COLO829 (cell line): ENCODE results near the gene NXF1.
"Not testable (repeated sequence)": the region's sequence is repeated elsewhere in the genome, so short reads cannot be mapped to it uniquely, and the experiment has no call there.

Experiments
- DNase-seq: peaks from one replicate; pipeline ENCODE4 v3.0.0; 2012; ENCODE audit warnings: low spot score

Gene NXF1

DNA sequence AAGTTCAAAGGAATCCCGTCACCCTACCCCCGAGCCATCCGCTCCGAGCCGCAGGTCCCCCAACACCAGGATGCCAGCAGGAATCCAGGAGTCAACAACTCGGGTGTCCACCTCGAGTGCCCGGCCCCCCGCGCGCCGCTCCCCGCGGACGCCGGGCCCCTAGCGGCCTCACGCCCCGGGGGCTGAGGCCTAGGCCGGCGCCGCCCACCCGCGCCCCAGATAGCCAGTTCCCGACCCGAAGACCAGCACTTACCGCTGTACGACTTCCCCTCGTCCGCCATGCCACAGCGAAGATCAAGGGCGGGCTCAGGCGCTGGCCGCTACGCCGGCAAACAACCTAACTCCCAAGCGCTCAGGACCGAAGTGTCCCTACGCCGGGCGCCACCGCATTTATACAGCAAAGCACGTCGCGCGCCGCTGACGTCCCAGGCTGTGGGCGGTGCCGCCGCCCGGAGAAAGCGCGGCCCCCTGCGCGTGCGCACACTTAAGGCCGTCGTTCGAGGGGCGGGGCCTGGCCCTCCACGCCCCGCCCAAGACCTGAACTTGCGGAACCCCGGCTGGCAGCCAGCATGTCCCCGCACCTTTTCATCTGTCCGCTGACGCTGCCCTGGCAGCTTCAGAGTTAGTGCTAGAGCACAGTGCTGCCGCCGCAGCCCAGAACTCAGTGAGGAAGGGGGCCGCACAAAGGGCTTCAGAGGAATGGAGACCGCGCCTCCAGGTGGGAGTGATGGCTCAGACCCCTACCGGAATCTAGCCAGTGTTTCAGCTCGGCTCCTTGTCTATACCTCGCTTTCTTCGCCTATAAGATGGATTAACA, at the start of gene NXF1:
TSS of gene NXF1 (minus strand) at position 365 of the 817 bp plus-strand sequence. CDS start at position 281, 84 bp downstream.
- DNase-seq, result peak; percentile 97

DNA sequence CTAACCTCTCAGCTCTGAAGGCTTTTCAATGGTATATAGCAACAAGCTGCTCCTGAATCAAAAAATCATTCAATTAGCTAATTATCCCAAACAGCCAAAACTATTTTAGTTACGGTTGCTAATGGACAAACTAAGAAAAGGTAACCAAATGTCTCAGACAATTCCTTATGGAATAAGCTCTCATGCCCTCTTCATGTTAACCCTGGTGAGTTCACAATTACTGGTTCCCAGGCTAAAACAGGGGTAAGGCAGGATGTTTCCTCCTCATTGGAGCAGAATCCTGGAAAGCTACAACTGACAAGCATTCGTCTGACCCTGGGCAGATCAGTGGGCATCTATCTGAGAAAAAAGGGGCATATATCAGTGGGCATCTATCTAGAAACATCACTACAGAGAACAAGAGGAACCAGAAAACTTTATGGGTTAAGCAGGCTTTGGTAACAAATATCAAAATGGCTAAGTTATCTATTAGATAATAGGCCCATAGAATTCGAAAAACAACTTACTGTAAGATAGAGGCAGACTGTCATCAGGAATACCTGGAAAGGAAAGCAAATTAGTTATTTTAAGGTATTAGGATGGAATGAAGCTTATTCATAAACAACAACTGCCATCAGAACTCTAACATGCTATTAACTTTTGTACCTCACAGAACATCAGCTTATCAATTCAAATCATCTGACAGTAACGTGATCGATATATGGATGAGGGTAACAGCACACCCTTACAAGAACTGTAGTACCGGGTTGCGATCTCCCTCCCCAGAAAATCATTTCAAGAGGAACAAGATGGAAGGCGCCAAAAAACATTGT, 49.0 kb upstream of the NXF1 start:
- DNase-seq, result no peak

DNA sequence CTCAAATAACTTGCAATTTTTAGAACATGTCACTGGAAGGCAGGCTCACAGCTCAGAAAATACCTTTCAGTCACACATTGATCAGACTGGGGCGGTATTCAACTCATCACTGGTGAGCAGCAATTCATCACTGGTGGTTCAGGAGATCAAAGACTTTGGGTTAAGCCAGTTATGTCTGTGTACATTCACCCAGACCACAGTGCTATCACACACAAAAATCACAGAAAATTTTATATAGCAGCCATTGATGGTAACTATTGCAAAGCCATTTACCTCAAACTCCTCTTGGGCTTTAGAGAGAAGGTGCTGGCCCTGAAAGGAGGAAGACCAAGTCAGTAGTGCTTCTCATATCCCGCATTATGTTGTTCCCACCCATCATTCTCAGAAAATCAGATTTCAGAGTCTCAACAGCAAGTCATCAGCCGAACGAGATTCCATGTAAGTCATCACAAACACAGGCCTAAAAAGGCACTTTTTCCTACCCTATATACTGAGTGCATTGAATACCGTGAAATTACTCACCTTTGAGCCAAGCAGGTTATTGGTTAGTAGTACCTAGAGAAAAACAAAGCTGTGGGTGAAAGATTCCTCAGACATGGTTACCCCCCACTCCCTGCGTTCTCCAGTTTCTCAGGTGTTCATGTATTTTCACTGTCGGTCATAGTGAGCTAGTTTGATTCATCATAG, 48.2 kb upstream of the NXF1 start:
- no peak for DNase-seq

DNA sequence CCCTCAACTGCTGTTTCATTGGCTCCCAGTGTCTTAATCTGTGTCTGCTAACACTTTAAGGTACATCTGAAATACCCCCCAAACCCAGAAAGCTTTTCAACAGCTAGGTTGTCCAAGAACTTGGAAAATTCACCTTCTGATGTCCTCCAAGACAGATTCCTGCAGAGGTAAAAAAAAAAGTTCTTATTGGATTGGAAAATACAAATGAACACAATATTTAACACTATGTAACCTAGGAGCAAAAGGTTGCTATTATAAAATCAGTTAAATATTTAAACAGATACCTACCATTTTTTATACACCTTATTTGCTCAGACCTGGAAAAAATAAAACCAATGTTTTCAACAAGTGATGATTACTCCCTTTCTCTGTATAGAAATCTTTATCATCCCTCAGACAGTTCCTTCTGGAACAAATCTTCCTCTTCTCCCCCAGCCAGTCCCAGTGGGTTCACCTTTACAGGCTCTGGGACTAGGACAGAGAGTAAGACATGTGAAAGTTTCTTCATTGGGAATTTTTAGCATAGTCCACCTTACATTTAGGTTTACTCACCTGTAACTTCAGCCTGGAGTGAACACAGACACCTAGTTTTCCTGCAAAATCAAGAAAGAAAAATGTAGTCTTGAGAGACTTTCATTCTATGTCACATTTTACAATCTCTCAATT, 47.4 kb upstream of the NXF1 start:
- no peak for DNase-seq

DNA sequence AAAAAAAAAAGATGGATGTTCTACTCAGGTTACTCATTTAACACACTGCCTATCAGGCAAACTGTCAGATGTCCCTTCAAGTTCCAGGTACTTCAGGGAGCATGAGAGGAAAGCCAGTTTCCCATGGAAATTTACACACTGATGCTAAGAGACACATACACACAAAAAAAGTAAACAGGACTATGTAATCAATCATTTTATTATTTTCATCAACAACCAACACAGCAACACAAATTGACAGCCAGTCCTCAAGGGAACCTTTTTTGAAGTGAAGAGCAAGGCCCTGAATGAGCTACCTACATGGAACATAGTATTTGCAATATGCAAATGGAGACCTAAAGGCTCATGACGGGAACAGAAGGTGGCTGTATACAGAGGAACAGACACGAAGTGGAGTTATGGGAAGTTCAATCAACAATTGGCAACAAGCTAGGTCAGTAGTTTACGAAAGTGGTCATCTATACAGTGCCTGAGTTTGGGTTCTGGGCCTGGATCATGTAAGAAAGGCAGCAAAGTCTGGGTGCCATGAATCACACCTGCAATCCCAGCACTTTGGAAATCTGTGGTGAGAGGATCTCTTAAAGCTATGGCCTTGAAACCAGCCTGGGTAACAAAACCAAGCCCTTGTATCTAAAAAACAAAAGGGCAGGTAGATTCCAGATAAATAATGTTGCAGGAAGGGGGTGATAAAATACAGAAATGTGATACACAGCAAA, 46.7 kb upstream of the NXF1 start:
- no peak for DNase-seq

DNA sequence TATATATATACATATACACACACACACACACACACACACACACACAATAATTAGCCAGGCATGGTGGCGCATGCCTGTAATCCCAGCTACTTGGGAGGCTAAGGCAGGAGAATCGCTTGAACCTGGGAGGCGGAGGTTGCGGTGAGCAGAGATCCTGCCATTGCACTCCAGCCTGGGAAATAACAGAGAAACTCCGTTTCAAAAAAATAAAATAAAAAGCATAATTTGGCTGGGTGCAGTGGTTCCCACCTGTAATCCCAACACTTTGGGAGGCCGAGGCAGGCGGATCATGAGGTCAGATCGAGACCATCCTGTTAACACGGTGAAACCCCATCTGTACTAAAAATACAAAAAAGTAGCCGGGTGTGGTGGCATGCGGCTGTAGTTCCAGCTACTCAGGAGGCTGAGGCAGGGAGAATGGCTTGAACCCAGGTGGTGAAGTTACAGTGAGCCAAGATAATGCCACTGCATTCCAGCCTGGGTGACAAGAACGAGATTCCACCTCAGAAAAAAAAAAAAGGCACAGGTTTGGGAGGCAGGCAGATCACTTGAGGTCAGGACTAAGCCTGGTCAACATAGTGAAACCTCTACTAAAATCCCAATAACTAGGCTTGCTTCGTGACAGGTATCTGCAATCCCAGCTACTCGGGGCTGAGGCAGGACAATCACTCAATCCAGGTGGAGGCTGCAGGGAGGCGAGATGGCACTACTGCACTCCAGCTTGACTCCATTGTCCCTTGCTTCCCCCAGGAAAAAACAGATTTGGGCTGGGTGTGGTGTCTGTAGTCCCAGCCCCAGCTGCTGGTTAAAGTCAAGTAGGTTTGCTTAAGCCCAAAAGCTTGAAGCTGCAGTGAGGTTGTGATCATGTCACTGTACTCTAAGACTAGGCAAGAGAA, 45.9 kb upstream of the NXF1 start:
- no peak for DNase-seq

DNA sequence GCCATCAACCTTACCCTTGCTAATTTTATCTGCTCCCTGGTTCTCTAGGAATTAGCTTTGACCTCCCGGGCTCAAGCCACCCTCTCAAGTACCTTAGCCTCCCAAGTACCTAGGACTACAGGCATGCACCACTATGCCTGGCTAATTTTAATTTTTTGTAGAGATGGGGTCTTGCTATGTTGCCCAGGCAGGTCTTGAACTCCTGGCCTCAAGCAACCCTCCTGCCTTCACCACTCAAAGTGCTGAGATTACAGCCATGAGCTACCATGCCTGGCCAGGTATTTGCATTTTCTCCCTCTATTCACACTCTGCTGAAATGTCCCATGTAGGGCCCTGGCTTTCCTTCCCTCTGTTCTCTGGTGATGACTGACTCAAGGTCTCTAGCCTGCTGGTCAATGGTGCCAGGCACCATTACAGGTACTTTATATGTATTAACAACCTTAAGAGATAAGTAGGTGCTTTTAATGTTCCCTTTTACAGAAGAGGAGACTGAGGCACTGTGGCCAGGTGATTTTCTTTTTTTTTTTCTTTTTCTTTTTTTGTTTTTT, 42.6 kb upstream of the NXF1 start:
- DNase-seq, result no peak

DNA sequence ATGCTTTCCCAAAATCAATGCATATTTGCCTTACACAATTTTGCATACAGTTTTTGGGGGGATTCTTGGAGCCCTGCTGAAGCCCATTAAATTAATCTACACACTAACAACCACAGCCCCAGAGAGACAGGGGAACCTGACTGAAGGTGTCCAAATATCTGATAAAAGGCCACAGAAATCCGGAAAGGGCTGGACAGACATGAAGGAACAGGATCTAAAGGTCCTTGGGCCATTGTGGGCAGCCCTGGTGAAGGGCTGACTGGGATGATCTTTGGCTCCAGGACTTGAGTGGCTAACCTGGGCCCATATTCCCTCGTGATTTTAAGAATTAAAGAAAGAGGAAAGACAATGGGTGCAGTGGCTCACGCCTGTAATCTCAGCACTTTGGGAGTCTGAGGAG, 40.9 kb upstream of the NXF1 start:
- DNase-seq, result no peak

DNA sequence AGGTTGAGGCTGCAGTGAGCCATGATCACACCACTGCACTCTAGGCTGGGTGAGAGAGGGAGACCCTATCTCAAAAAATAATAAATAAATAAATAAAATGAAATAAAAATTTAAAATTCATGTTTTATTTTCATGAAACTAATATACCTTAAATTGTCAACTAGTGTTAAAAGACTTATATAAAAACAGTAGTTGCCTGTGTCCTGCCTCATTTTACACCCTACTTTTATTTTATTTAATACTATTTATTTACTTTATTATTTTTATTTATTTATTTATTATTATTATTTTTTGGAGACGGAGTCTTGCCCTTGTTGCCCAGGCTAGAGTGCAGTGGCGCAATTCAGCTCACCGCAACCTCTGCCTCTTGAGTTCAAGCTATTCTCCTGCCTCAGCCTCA, 38.9 kb upstream of the NXF1 start:
- no peak for DNase-seq

DNA sequence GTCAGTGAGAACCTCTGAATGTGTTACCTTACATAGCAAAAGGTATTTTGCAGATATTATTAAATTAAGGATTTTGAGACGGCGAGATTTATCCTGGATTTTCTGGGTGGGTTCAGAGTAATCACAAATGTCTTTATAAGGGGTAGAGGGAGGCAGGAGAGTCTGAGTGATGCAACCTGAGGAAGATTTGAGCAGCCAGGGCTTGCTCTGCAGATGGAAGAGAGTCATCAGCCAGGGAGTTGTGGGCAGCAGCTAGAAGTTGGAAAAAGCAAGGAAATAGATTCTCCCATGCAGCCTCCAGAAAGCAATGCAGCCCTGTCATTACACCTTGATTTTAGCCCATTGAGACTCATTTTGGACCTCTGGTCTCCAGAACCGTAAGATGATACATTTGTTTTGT, 38.2 kb upstream of the NXF1 start:
- no peak for DNase-seq

DNA sequence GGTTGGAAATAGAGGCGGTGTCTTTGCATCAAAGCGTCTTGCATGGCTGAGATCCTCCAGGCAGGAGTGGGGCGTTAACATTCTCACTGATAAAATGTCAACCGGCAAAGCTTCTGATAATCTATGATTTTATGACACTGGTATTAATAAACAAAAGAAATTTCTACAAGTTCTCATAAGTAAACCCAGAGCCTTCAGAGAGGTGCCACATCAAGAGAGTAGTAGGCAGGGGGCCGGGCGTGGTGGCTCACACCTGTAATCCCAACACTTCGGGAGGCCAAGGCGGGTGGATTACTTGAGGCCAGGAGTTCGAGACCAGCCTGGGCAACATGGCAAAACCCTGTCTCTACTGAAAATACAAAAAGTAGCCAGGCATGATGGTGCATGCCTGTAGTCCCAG, 37.7 kb upstream of the NXF1 start:
- DNase-seq, result not testable (repeated sequence)

DNA sequence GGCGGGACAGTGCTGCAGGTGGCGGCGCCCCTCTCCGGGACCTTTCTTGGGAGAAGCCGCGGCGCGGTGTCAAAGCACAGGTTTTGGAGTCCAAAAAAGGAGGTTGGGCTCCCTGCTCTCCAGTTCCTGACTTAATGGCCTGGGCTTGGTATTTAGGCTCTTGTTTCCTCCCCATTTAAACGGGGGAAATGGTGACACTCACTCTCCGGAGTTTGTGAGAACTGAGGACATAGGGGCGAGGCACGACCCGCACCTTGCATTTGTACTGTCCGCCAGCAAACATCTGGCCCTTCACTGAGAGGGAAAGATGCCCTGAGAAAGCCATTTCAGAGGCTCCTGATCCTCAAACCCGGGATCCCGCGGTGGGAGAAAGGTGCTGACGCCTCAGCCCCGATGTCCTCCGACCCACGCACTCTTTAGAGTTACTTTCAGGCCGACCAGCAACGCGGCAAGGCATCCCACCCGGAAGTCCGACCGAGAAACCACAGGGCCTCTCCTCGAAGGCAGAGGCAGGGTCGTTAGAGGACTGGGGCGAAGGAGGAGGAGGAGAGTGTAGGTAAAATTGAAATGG, 37.0 kb upstream of the NXF1 start:
- no peak for DNase-seq

DNA sequence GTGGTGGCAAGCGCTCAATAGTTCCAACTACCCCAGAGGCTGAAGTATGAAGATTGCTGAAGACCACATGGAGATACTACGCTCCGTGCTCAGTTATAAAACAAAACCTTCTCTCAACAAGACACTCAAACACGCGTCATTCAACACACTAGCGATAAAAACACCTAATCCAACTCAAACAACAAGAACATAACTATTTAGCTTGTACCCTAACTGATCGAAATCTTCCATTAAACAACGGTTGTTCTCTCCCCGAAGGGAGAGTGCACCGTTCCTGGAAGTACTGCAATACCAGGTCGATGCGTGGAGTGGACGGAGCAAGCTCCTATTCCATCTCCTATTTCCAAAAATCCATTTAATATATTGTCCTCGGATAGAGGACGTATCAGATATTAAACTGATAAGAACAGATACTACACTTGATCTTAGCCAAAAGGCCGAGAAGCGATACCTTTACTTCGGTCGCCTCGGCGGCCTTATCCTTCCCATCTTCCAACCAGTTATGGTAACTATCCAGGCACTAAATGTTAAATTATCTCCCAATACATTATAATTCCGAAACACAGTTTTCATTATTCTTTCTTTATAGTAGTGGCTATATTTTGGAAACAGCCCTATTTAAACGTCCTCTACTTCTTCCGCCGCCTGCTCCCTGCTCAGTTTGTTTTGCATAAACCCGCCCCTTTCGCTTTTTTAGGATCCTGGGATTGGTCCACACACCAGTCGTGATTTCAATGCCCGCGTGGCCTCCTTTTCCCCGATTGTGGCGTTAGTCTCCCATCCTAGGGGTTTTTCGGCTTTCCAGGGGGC, 36.3 kb upstream of the NXF1 start:
- DNase-seq, result peak; percentile 99

DNA sequence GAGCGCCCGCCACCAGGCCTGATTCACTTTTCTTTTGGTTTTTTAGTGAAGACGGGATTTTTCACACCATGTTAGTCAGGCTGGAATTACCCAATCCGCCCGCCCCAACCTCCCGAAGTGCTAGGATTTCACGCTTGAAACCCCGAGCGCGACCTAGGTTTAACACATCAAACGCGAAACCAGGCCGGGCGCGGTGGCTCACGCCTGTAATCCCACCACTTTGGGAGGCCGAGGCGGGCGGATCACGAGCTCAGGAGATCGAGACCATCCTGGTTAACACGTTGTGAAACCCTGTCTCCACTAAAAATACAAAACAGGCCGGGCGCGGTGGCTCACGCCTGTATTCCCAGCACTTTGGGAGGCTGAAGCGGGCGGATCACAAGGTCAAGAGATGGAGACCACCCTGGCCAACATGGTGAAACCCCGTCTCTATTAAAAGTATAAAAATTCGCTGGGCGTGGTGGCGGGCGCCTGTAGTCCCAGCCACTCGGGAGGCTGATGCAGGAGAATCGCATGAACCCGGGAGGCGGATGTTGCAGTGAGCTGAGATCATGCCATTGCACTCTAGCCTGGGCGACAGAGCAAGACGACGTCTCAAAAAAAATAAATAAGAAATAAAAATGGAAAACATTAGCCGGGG, 35.6 kb upstream of the NXF1 start:
- DNase-seq, result not testable (repeated sequence)

DNA sequence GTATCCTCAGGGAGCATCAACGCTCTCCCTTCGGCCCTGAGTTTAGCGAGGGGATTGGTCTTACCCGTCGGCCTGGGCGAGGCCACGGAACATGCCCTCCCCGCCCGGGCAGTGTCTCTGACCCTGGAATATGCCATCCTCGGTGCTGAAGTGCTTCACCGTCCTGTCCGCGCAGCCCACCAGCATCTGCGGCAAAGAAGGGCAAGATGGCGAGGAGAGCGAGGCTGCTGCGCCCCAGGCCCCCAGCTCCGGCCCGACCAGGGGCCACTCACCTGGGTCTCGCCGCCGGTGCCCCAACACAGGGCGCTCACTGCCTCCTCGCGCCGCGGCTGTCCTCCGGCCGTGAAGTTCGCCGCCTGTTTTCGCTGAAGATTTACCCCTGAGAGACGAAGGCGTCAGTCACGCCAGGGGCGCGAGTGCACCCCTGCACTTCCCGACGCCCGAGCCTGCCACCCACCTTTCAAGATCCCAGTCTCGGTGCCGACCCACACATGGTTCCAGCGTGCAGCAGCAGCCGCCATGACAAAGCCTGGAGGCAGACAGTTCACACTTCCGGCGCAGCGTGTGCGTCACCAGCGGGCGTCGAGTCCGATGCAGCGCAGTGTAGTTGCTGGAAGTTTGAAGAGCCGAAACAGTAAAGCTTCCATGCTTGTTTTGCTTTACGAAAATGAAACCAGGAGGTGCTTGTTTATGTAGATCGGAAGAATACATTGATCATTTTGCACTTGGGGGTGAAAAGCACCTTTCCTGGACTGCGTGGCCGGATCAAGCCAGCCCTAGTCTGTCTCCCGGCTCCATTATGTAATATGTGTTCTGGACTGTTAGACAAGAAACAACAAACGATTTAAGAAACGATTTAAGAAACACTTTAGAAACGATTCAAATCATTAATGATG, 34.1 kb upstream of the NXF1 start, which contains the start of gene WDR74:
TSS of gene WDR74 (minus strand) at position 541 of the 896 bp plus-strand sequence. CDS start at position 521, 20 bp downstream.
- DNase-seq, result peak; percentile 79

DNA sequence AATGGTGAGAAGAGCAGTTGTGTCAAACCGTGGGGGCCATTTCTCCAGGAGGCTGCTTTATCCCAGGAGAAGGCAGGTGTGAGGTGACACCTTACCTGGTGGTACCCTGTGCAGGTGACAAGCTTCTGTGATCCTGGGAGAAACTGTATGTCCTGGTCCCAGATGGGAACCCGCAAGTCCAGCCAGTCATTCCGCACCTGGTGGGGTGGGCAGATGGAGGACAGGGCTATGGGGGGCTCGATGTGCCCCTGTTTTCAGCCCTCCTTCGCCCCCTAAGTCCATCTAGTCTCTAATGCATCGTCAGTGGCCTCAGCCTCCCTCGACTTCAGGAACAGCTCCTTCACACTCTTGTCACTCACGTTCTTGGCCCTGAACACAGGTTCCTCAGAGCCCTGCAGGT, 30.1 kb upstream of the NXF1 start:
- DNase-seq, result no peak
